SKM-1 (cell line): Measurements from ENCODE around the gene LRRC43.

Experiments
- DNase-seq: peaks from one replicate; lab custom pipeline; 2025; ENCODE audit not compliant: unreplicated experiment; lab: John Stamatoyannopoulos, UW

The LRRC43 gene

DNA sequence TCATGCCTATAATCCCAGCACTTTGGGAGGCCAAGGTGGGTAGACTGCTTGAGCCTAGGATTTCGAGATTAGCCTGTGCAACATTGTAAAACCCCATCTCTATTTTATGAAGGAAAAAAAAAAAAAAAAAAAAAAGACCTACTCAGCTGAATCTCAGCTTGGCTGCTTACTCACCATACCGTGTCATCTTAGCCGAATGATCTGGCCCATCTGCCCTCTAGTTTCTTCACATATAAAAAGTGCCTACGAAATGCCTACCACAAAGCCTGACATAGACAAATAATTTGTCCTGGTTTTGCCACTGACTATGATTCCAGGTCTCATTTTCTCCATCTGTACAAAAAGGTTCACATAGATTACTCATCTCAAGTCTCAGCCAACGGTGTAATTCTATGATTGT, 32.8 kb downstream of the LRRC43 start:
- no peak for DNase-seq

GRCh38 chr12:122216445-122216844, 33.5 kb downstream of the LRRC43 start:
- no peak for DNase-seq

DNA sequence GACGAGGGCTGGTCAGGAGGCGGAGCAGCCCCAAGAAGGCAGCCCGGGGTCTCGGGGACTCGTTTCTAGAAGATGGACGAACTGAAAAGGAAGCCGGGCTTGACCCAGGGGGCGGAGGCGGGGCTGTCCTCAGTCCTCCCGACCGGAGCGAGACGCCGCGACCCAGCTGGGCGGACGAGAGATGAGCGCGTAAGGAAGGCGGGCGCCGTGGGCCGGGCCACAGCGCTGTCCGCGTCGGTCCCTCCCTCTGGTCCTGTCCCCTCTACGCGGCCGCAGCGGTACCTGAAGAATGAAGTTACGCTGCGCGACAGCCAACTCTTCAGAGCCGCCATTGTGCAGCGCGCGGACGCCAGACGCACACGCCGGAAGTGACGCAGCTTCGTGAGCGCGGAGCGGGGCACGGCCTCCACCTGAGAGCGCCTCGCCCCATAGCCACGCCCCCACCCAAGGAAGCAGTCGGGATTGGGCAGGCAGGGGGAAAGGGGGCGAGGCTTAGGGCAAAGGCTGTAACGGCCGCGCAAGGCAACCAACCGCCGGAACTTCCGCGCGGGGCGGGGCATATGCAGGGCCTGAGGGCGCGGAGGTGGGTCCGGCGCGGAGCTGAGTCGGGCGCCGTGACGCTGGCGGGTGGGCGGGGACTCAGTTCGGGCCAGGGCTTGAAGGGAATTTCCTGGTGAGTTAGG, 42.9 kb downstream of the LRRC43 start, which contains the start of gene DIABLO:
Gene DIABLO (minus strand): TSS at position 370 of the 683 bp plus-strand sequence. CDS start 38 bp downstream, at position 332.
- peak; percentile 75 for DNase-seq

- DNase-seq: no peak
Observed at GRCh38 chr12:122226366-122227125, 43.6 kb downstream of the LRRC43 start.

DNA sequence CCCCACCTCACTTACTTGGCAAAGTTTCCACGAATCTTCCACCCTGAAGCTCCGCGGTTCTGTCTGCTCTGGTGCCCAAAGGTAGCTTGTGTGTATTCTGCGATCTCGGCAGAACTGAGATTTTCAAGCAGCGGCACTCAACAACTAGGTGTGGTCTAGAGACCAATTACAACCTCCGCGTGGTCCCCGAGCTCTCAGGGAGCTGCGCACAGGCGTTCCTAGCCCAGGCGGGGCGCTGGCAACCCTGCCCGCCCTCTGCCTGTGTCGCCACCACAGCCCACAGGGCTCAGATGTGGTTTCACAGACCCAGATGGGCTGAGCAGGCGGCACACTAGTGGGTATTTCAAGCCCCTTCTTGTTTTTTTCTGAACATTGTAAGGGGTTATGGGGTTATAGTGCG, 44.4 kb downstream of the LRRC43 start:
- no peak for DNase-seq

- no peak for DNase-seq
Observed at GRCh38 chr12:122228092-122228491, 45.2 kb downstream of the LRRC43 start.

DNA sequence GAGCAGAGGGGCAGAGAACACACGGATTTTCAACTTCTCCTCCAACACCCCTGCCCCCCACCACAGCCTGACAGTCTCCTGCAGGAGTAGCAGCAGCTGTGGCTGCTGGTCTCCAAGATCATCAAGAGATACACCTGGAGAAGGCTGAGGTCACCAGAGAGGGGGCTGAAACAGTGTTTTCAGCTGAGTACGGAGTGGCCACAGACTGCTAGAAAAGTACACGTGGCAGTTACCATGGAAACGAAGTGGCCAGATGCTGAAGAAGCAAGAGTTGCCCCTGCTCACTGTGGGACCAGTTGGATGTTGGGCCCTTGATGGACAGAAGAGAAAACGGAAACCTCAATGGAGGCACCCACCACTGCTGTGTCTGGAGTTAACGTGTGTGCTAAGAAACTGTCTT, 47.9 kb downstream of the LRRC43 start:
- no peak for DNase-seq

- no peak for DNase-seq
Observed at GRCh38 chr12:122232691-122233090, 49.8 kb downstream of the LRRC43 start.

DNA sequence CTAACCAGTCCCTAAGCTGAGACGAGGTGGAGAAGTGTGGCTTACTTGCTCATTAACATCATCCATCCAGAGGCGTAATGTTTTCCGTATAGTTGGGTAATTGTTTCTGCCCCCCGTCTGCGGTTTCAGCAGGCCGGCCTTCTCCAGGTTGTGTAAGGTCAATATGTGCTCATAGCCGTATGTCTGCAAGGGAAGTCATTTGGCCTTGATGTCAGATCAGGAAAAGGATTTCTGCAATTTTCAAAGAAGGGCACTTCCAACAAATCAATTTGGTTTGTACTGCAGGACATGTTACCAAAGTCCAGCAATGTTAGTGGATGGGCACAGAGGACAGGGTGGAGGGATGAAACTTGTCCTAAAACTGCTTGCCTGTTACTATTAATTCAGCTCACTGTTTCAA, 52.8 kb downstream of the LRRC43 start:
- DNase-seq: no peak

DNA sequence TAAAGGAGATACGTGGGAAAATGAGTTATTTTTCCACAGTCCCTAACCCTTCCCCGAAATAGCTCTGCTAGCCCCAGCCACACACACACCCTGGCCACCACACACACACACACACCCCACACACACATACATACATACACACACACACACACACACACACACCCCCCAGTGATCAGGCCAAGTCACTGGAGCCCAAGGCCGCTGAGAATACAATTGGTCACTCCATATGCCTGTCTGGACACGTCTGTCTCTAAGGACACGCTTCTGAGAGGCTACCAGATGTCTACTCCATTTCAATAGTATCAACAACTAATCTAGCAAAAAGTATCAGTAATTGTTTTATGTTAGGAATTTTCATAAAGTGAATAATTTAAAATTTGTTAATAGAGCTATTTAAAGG, 55.9 kb downstream of the LRRC43 start:
- no peak for DNase-seq

DNA sequence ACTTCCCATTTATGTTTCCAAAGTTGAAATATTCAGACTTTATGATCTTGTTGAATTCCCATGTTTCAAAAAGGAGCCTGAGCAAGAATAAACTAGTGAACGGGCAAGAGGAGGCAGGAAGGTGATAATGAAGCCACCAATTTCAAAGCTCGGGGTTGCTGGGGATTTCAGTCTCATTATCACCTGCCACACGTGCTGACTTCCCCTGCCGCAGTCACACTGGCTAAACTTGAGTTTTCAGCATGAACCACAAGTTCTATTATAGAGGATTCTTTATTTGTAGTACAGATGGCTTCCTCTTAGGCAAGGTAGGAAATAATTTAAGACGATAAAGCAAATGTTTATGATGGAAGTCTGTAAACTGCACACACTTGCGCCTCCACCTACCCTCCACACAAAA, 61.0 kb downstream of the LRRC43 start:
- no peak for DNase-seq

- DNase-seq: no peak
Observed at GRCh38 chr12:122244565-122245371, 61.8 kb downstream of the LRRC43 start.

DNA sequence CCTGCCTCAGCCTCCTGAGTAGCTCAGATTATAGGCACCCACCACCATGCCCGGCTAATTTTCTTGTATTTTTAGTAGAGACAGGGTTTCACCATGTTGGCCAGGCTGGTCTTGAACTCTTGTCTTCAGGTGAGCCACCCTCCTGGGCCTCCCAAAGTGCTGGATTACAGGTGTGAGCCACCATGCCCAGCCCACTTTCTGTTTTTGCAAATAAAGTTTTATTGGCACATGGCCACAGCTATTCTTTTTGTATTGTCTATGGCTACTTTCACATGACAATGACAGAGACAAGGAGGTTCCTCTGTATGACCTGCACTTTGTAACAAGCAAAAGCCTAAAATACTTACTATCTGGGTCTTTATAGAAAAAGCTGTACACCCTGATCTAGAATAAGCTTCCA, 62.6 kb downstream of the LRRC43 start:
- DNase-seq: no peak

DNA sequence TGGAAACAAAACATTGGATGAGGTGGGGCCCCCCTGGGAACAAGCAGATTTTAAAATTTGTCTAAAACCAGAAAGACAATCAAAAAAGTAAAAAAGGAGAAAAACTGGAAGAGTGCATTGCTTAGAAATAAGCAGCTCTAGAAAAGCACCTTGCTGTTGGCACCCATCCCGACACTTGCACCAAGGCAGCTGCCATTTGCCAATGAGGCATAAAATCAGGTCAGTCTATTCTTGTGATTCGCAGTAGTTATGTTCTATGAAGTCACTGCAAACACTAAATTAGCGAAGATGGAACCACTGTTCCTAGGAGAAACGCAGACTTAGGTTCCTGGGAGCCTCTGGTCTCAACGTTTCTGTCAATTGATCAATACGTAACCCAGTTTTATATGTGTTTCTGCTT, 67.1 kb downstream of the LRRC43 start:
- no peak for DNase-seq

DNA sequence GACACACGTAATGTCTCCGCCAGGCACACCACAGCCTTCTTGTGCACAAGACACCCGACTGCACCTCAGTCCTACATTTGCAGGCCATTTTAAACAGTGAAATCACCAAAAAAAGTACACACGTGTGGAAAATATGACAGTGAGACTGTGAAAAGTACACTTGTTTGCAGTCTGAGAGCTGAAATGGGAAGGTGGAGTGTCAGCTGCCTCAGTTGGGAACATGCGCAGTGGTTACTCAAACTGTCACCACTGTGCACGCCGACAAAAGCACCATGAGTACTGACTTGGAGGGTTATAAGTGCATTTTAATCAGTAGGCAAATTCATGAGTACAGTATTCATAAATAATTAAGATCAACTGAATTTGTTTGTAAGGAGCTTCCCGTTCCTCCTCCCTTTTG, 67.6 kb downstream of the LRRC43 start:
- DNase-seq: no peak
